Testis (tissue), 2 donors: ENCODE measurements around the gene MAP3K19.
"Not testable (repeated sequence)": the region's sequence is repeated elsewhere in the genome, so short reads cannot be mapped to it uniquely, and the experiment has no call there.

ENCODE experiments used
- POLR2A ChIP-seq: fragments of 450-650 bp; IDR thresholded peaks from one replicate; pipeline ENCODE4 v1.6.1; 2017; ENCODE audit warnings: antibody characterized with exemption, mild to moderate bottlenecking, moderate library complexity
- TF ChIP-seq, protein P1 (sequence below), 3 experiments: fragments of 450-650 bp in 2 of 3; fragments of 200-600 bp in 1 of 3; sonication (generic) in 1 of 3; IDR thresholded peaks; one replicate each; pipeline ENCODE4 v1.5.1; 2016 to 2019; ENCODE audit warnings: antibody characterized with exemption in 3 of 3, mild to moderate bottlenecking in 2 of 3, moderate library complexity in 1 of 3

DNA sequence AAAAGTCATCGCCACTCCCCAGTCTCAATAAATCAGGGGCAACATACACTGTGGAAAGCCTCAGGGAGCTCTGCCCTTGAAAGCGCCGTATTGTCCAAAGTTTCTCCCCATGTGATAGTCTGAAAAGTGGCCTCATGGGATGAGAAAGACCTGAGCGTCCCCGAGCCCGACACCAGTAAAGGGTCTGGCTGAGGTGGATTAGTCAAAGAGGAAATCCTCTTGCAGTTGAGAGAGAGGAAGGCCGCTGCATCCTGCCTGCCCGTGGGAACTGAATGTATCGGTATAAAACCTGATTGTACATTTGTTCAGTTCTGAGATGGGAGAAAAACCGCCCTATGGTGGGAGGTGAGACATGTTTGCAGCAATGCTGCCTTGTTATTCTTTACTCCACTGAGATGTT lies 80.1 kb downstream of the MAP3K19 start:
- TF ChIP-seq, protein P1, sequence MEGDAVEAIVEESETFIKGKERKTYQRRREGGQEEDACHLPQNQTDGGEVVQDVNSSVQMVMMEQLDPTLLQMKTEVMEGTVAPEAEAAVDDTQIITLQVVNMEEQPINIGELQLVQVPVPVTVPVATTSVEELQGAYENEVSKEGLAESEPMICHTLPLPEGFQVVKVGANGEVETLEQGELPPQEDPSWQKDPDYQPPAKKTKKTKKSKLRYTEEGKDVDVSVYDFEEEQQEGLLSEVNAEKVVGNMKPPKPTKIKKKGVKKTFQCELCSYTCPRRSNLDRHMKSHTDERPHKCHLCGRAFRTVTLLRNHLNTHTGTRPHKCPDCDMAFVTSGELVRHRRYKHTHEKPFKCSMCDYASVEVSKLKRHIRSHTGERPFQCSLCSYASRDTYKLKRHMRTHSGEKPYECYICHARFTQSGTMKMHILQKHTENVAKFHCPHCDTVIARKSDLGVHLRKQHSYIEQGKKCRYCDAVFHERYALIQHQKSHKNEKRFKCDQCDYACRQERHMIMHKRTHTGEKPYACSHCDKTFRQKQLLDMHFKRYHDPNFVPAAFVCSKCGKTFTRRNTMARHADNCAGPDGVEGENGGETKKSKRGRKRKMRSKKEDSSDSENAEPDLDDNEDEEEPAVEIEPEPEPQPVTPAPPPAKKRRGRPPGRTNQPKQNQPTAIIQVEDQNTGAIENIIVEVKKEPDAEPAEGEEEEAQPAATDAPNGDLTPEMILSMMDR (IDR thresholded peaks at IDR 0.05): not testable (repeated sequence)
- TF ChIP-seq POLR2A: not testable (repeated sequence)
